Dedifferentiated amniotic fluid mesenchymal stem cell (primary cell): ENCODE data around the gene CSRP1.
"Not testable (repeated sequence)": the region's sequence is repeated elsewhere in the genome, so short reads cannot be mapped to it uniquely, and the experiment has no call there.

Experiments
- DNase-seq: peaks from one replicate; pipeline ENCODE4 v3.0.0-alpha.2; 2016; ENCODE audit errors: extremely low spot score

CSRP1 gene

GRCh38 chr1:201476670-201477344 lies 30.1 kb downstream of the CSRP1 start:
- DNase-seq, result no peak

GRCh38 chr1:201475915-201476669 lies 30.8 kb downstream of the CSRP1 start:
- no peak for DNase-seq

GRCh38 chr1:201475130-201475529 lies 31.8 kb downstream of the CSRP1 start:
- no peak for DNase-seq

GRCh38 chr1:201473296-201473695 lies 33.6 kb downstream of the CSRP1 start:
- DNase-seq, result no peak

- DNase-seq, result not testable (repeated sequence)
These were observed 34.6 kb downstream of the CSRP1 start for GRCh38 chr1:201472321-201472720.

- DNase-seq, result peak; percentile 48
These were observed 35.2 kb downstream of the CSRP1 start for GRCh38 chr1:201471772-201472171.

- no peak for DNase-seq
These were observed 36.3 kb downstream of the CSRP1 start for GRCh38 chr1:201470581-201470980.

- DNase-seq, result no peak
These were observed 37.3 kb downstream of the CSRP1 start for GRCh38 chr1:201469645-201470074.

- DNase-seq, result peak; percentile 80
These were observed 37.9 kb downstream of the CSRP1 start, which contains the start of gene PHLDA3 for GRCh38 chr1:201468844-201469644. TSS of gene PHLDA3 (minus strand) at chr1:201469188. CDS start at chr1:201468786, 402 bp downstream.

- DNase-seq, result no peak
These were observed 38.5 kb downstream of the CSRP1 start for GRCh38 chr1:201468501-201468843.

- DNase-seq, result no peak
These were observed 40.4 kb downstream of the CSRP1 start for GRCh38 chr1:201466492-201466891.

GRCh38 chr1:201465698-201466290 lies 41.1 kb downstream of the CSRP1 start:
- no peak for DNase-seq

- DNase-seq, result no peak
These were observed 43.8 kb downstream of the CSRP1 start for GRCh38 chr1:201463071-201463552.

GRCh38 chr1:201461645-201462441 lies 45.1 kb downstream of the CSRP1 start:
- peak; percentile 96 for DNase-seq

- peak; percentile 91 for DNase-seq
These were observed 45.9 kb downstream of the CSRP1 start for GRCh38 chr1:201460814-201461644.

GRCh38 chr1:201459775-201460174 lies 47.1 kb downstream of the CSRP1 start:
- DNase-seq, result no peak

GRCh38 chr1:201459052-201459451 lies 47.9 kb downstream of the CSRP1 start:
- no peak for DNase-seq

GRCh38 chr1:201457508-201457960 lies 49.4 kb downstream of the CSRP1 start:
- DNase-seq, result no peak

GRCh38 chr1:201456499-201457309 lies 50.2 kb downstream of the CSRP1 start:
- peak; percentile 86 for DNase-seq
